ENCODE data around the gene S100A6.

DNA sequence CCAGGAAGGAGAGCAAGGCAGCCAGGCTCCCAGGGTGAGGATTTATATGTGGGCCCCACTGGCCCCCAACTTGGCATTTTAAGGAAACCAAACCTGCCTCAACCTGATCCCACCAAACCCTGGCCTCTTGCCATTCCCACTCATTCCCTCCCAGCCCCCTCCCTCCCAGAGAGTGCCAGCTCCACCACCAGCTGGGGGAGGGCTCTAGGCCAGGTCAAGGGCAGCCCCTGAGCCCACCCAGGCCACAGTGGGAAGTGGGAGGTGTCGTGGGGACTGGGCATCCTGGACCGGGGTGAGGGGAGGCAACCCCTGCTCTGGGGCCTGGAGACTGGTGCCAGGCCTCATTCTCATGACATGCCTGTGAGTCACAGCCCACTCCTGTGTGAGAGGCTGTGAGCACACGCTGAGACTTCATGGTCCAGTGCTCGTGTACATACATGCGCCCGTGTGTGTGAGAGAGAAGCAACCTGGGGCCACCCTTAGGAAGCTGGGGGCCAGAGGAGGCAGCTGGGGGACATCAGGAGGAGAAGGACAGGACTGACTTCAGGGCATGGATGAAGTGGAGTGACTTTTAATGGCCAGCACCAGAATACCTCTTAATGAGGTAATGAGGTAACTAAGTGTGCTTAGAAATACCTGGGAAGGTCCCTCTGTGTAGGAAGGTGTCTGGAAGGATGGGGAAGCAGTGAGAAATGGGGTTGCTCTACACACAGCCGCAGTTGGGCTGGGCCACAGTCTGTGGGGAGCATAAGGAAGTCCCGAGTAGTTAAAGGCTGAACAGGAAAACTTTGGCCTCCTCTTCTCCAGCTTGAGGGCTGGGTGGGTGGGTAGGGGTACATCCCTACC is 30.0 kb upstream of the S100A6 start, which contains the start of gene S100A2:
- TF ChIP-seq, protein P1, sequence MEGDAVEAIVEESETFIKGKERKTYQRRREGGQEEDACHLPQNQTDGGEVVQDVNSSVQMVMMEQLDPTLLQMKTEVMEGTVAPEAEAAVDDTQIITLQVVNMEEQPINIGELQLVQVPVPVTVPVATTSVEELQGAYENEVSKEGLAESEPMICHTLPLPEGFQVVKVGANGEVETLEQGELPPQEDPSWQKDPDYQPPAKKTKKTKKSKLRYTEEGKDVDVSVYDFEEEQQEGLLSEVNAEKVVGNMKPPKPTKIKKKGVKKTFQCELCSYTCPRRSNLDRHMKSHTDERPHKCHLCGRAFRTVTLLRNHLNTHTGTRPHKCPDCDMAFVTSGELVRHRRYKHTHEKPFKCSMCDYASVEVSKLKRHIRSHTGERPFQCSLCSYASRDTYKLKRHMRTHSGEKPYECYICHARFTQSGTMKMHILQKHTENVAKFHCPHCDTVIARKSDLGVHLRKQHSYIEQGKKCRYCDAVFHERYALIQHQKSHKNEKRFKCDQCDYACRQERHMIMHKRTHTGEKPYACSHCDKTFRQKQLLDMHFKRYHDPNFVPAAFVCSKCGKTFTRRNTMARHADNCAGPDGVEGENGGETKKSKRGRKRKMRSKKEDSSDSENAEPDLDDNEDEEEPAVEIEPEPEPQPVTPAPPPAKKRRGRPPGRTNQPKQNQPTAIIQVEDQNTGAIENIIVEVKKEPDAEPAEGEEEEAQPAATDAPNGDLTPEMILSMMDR (IDR thresholded peaks at IDR 0.05; ENCODE audit: low read depth, low read length, missing input control), result no peak
- TF ChIP-seq, protein P2, sequence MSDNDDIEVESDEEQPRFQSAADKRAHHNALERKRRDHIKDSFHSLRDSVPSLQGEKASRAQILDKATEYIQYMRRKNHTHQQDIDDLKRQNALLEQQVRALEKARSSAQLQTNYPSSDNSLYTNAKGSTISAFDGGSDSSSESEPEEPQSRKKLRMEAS (IDR thresholded peaks at IDR 0.05), result no peak
- TF ChIP-seq, protein P3, sequence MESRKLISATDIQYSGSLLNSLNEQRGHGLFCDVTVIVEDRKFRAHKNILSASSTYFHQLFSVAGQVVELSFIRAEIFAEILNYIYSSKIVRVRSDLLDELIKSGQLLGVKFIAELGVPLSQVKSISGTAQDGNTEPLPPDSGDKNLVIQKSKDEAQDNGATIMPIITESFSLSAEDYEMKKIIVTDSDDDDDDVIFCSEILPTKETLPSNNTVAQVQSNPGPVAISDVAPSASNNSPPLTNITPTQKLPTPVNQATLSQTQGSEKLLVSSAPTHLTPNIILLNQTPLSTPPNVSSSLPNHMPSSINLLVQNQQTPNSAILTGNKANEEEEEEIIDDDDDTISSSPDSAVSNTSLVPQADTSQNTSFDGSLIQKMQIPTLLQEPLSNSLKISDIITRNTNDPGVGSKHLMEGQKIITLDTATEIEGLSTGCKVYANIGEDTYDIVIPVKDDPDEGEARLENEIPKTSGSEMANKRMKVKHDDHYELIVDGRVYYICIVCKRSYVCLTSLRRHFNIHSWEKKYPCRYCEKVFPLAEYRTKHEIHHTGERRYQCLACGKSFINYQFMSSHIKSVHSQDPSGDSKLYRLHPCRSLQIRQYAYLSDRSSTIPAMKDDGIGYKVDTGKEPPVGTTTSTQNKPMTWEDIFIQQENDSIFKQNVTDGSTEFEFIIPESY (IDR thresholded peaks at IDR 0.05), result no peak
- no peak for TF ChIP-seq JUND (IDR thresholded peaks at IDR 0.05)
- TF ChIP-seq, protein P4, sequence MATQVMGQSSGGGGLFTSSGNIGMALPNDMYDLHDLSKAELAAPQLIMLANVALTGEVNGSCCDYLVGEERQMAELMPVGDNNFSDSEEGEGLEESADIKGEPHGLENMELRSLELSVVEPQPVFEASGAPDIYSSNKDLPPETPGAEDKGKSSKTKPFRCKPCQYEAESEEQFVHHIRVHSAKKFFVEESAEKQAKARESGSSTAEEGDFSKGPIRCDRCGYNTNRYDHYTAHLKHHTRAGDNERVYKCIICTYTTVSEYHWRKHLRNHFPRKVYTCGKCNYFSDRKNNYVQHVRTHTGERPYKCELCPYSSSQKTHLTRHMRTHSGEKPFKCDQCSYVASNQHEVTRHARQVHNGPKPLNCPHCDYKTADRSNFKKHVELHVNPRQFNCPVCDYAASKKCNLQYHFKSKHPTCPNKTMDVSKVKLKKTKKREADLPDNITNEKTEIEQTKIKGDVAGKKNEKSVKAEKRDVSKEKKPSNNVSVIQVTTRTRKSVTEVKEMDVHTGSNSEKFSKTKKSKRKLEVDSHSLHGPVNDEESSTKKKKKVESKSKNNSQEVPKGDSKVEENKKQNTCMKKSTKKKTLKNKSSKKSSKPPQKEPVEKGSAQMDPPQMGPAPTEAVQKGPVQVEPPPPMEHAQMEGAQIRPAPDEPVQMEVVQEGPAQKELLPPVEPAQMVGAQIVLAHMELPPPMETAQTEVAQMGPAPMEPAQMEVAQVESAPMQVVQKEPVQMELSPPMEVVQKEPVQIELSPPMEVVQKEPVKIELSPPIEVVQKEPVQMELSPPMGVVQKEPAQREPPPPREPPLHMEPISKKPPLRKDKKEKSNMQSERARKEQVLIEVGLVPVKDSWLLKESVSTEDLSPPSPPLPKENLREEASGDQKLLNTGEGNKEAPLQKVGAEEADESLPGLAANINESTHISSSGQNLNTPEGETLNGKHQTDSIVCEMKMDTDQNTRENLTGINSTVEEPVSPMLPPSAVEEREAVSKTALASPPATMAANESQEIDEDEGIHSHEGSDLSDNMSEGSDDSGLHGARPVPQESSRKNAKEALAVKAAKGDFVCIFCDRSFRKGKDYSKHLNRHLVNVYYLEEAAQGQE (IDR thresholded peaks at IDR 0.05), result no peak
- TF ChIP-seq SP1 (IDR thresholded peaks at IDR 0.05), result no peak
- no peak for TF ChIP-seq YY1 (IDR thresholded peaks at IDR 0.05)
- no peak for TF ChIP-seq TAF1 (conservative IDR thresholded peaks at IDR 0.05)
- no peak for TF ChIP-seq FOXA1 (IDR thresholded peaks at IDR 0.05)
- no peak for TF ChIP-seq RAD21 (IDR thresholded peaks at IDR 0.05)
- no peak for TF ChIP-seq HNF4G (IDR thresholded peaks at IDR 0.05)
- TF ChIP-seq RXRA (IDR thresholded peaks at IDR 0.05), result no peak
- no peak for TF ChIP-seq HNF4A (conservative IDR thresholded peaks at IDR 0.05)

Data from liver (tissue), 3 donors.